GF-D8 (cell line): Measurements from ENCODE around the gene MCC.

Source experiments
- DNase-seq: peaks from one replicate; lab custom pipeline; 2025; lab: John Stamatoyannopoulos, UW

The MCC gene

GRCh38 chr5:113106821-113107220, 381.4 kb downstream of the MCC start:
- DNase-seq, result no peak

- no peak for DNase-seq
Observed at GRCh38 chr5:113105693-113106280, 382.5 kb downstream of the MCC start.

- DNase-seq, result no peak
Observed at GRCh38 chr5:113103330-113103729, 384.9 kb downstream of the MCC start.

- no peak for DNase-seq
Observed at GRCh38 chr5:113102121-113102531, 386.1 kb downstream of the MCC start.

GRCh38 chr5:113100981-113101380, 387.3 kb downstream of the MCC start:
- no peak for DNase-seq

- DNase-seq, result no peak
Observed at GRCh38 chr5:113099822-113100221, 388.4 kb downstream of the MCC start.

GRCh38 chr5:113098378-113098777, 389.9 kb downstream of the MCC start:
- DNase-seq, result no peak

GRCh38 chr5:113095831-113096230, 392.4 kb downstream of the MCC start:
- DNase-seq, result no peak

GRCh38 chr5:113093558-113093957, 394.7 kb downstream of the MCC start:
- no peak for DNase-seq

GRCh38 chr5:113092683-113093082, 395.6 kb downstream of the MCC start:
- DNase-seq, result no peak

GRCh38 chr5:113091622-113092021, 396.6 kb downstream of the MCC start:
- no peak for DNase-seq

GRCh38 chr5:113090336-113091106, 397.7 kb downstream of the MCC start:
- no peak for DNase-seq

GRCh38 chr5:113089653-113090335, 398.5 kb downstream of the MCC start:
- DNase-seq, result no peak

- DNase-seq, result no peak
Observed at GRCh38 chr5:113087976-113088514, 400.2 kb downstream of the MCC start.

- no peak for DNase-seq
Observed at GRCh38 chr5:113085880-113086409, 402.3 kb downstream of the MCC start.

GRCh38 chr5:113085084-113085414, 403.2 kb downstream of the MCC start:
- no peak for DNase-seq

GRCh38 chr5:113084402-113085083, 403.7 kb downstream of the MCC start:
- DNase-seq, result no peak

GRCh38 chr5:113083481-113083880, 404.8 kb downstream of the MCC start:
- no peak for DNase-seq

GRCh38 chr5:113082547-113082905, 405.7 kb downstream of the MCC start:
- no peak for DNase-seq

GRCh38 chr5:113081881-113082546, 406.2 kb downstream of the MCC start:
- no peak for DNase-seq

GRCh38 chr5:113081091-113081839, 407.0 kb downstream of the MCC start:
- no peak for DNase-seq
